Effector CD4-positive, alpha-beta T cell (primary cell): ENCODE results near the gene CYP3A4.
"Not testable (repeated sequence)": the region's sequence is repeated elsewhere in the genome, so short reads cannot be mapped to it uniquely, and the experiment has no call there.

Experiments used
- DNase-seq: peaks from one replicate; pipeline ENCODE4 v3.0.0-alpha.2; 2020

CYP3A4 gene

DNA sequence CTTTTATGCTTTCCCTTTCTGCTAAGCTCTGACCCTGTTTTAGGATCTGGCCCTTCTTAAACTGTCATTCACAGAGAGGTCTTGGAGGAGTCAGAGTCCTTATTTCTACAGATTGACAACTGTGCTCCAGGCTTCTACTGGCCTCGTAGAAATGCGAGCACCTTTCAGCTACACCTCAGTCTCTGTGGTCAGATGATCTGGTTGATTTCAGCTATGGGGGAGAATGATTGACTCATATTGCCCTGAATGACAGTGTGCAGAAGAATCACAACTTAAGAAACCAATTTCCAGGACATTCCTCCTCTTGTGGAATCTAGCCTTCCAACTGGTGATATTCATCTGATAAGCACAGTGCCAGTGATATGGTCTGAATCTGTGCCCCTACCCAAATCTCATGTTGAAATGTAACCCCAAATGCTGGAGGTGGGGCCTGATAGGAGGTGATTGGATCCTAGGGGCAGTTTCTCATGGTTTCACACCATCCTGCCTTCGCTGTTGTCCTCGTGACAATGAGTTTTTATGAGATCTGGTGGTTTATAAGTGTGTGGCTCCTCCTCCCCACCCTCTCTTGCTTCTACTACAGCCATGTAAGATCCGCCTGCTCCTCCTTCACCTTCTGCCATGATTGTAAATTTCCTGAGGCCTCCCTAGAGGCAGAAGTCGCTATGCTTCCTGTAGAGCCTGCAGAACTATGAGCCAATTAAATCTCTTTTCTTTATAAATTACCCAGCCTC is 35.0 kb downstream of the CYP3A4 start:
- no peak for DNase-seq

DNA sequence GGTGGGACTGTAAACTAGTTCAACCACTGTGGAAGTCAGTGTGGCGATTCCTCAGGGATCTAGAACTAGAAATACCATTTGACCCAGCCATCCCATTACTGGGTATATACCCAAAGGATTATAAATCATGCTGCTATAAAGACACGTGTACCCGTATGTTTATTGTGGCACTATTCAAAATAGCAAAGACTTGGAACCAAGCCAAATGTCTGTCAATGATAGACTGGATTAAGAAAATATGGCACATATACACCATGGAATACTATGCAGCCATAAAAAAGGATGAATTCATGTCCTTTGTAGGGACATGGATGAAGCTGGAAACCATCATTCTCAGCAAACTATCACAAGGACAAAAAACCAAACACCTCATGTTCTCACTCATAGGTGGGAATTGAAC is 37.1 kb downstream of the CYP3A4 start:
- not testable (repeated sequence) for DNase-seq

DNA sequence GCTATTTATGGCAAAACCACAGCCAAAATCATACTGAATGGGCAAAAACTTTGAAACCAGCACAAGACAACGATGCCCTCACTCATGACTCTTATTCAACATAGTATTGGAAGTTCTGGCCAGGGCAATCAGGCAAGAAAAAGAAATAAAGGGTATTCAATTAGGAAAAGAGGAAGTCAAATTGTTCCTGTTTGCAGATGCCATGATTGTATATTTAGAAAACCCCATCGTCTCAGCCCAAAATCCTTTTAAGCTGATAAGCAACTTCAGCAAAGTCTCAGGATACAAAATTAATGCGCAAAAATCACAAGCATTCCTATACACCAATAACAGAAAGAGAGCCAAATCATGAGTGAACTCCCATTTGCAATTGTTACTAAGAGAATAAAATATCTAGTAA is 38.6 kb downstream of the CYP3A4 start:
- not testable (repeated sequence) for DNase-seq

GRCh38 chr7:99742737-99743394 is 41.1 kb downstream of the CYP3A4 start:
- DNase-seq = no peak

DNA sequence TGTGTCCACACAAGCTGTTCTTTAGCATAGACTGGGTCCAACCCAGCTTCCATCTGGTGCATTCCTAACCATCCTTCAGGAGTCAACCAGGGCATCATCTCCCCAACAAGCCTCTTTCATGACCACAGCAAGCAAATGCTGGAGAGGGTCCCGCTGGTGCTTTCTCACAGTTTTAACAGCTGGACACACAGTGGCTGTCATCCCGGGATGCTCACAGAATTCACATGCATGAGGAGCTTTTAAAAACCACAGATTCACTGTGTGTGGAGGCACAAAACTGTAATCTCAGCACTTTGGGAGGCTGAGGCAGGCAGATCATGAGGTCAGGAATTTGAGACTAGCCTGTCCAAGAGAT is 42.6 kb downstream of the CYP3A4 start:
- DNase-seq = no peak

DNA sequence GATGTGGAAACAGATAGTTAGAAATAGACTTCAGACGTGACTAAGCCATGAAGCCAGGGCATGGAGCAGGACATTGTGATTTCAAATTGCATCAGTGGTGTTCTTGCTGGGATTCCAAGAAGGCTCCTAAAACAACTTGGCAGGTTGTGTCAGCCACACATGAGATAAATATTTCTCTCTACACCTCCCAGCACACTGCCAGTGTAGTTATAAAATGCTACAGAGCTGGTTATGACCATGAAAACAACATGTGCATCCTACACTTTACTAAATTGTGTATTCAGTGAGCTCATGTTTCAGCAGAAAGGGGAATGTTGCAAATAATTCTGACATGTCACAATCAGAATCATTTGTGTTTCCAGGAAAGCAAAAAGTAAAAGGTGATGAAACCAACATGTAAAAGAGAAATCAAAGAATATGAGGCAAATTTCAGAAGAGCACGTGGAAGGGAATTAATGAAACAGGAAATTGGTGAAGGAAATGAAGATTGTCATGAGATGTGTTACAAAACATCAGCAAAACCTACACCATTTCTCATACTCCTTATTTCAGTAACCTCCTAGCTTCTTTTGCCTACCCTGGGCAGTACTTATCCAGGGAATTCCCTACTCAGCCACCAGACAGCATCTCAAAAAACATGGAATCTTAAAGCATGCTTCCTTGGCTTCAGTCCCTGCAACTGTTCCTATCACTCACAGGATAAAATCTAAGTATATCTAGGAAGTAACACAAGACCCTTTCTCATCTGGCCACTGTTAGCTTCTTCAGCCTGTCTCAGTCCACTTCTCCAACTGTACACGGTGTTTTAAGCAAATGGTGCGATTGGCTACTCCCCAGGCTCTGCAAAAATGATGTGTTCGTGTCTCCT is 43.2 kb downstream of the CYP3A4 start:
- no peak for DNase-seq

GRCh38 chr7:99739699-99740572 is 44.0 kb downstream of the CYP3A4 start:
- DNase-seq = no peak

DNA sequence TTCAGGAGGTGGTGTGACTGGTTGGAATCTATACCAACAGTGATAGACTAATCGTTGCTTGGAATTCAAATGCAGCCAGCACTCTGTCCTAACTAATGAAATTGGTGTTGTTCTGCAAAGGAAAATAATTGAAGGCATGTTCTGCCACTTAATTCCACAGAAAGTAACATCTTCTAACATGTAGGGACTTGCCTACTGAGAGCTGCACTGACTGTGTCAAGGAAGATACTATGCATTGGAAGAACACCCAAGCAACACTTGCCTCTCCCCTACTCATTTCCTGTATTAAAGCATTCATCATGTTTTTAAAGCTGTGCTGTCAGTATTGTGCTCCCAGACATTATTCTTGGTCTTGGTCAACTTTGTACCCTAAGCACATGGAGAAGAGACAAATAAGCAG is 46.3 kb downstream of the CYP3A4 start:
- DNase-seq = no peak

GRCh38 chr7:99736667-99737066 is 47.3 kb downstream of the CYP3A4 start:
- DNase-seq = not testable (repeated sequence)

DNA sequence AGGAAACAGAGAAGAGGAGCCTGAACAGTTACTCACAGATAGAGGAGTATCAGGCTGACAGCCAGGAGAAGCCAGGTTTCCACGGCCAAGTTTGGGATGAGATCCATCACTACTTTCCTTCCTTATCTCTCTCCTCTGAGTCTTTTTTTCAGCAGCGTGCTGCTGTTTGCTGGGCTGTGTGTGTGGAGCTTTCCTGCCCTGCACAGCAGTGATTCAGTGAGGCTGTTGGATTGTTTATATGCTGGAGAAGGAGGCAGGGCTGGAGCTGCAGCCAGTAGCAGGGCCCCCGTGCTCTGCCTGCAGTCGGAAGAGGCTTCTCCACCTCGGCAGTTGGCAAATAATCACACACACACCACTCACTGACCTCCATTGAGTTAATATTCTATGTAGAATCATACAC is 49.0 kb downstream of the CYP3A4 start, which contains the start of gene CYP3A7:
TSS of gene CYP3A7 (minus strand) at position 210 of the 400 bp plus-strand sequence. CDS start at position 107, 103 bp downstream.
- no peak for DNase-seq

- DNase-seq = no peak
These were observed 50.5 kb downstream of the CYP3A4 start for GRCh38 chr7:99733448-99733847.

GRCh38 chr7:99733003-99733402 is 51.0 kb downstream of the CYP3A4 start:
- DNase-seq = no peak

DNA sequence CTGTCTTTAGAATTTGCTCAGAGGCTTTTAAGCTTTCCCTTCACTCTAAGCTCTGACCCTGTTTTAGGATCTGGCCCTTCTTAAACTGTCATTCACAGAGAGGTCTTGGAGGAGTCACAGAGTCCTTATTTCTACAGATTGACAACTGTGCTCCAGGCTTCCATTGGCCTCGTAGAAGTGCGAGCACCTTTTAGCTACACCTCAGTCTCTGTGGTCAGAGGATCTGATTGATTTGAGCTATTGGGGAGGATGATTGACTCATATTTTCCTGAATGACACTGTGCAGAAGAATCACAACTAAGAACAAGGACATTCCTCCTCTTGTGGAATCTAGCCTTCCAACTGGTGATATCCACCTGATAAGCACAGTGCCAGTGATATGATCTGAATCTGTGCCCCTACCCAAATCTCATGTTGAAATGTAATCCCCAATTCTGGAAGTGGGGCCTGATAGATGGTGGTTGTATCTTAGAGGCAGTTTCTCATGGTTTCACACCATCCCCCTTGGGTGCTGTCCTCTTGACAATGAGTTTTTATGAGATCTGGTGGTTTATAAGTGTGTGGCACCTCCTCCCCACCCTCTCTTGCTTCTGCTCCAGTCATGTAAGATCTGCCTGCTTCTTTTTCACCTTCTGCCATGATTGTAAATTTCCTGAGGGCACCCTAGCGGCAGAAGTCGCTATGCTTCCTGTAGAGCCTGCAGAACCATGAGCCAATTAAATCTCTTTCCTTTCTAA is 52.2 kb downstream of the CYP3A4 start:
- DNase-seq = no peak

- no peak for DNase-seq
These were observed 53.0 kb downstream of the CYP3A4 start for GRCh38 chr7:99730992-99731391.

DNA sequence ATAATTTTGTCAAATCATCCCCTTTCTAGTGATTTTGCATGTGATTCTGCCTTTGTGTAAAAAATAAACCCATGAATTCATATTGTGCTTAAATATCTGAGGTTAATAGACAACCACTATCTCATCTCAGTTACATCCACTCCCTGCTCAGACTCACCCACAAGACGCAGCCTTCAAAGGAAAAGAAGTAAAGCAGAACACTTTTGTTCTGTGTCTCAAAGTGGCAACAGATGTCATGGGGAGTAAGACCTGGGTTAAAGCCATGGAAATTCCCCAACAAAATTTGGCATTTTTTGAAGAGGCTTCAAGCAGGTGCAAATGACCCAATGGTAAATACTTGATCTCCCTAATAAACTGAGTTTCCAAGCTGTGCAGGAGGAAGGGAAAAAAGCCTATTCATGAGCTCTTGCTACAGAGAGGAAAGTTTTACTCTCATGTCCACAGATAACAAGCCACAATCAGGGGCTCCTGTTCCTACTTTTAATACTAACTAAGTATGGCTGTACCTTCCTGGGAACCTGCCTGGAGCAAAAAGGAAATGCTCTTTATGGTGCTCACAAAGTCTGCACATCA is 53.7 kb downstream of the CYP3A4 start:
- DNase-seq = no peak

DNA sequence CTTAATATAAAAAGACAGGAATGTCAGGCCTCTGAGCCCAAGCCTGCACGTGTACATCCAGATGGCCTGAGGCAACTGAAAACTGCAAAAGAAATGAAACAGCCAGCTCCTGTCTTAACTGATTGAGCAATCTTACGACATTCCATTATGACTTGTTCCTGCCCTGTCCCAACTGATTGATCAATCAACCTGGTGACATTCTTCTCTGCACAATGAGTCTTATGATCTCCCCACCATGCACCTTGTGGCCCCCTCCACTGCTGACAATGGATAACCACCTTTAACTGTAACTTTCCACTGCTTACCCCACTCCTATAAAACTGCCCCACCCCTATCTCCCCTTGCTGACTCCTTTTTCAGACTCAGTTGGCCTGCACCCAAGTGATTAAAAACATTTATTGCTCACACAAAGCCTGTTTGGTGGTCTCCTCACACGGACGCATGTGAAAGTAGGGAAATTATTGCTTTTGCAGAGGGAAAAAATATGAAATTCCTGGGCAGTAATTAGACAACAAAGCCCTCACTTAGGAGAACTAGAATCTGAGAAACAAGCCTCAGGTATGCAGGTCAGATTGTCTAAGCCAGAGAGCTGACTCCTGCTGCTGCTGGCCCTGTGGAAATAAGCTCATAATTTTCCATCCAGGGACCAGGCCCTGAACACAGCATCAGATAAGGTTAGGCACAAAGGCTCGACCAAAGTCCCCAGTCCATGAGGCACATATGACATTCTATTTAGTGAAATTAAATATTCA is 54.3 kb downstream of the CYP3A4 start:
- no peak for DNase-seq

DNA sequence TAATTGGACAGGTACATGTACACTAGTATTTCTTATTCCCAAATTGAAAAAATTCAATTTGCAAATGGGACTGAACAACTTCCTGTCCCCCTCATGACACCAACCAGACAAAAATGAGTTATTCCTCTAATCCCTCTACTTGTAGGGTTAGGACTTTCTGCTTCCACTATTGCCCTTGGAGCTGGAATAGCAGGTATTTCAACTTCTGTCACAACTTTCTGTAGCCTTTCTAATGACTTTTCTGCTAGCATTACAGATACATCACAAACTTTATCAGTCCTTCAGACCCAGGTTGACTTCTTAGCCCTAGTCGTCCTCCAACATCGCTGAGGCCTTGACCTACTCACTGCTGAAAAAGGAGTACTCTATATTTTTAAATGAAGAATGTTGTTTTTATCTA is 55.4 kb downstream of the CYP3A4 start:
- DNase-seq = no peak

DNA sequence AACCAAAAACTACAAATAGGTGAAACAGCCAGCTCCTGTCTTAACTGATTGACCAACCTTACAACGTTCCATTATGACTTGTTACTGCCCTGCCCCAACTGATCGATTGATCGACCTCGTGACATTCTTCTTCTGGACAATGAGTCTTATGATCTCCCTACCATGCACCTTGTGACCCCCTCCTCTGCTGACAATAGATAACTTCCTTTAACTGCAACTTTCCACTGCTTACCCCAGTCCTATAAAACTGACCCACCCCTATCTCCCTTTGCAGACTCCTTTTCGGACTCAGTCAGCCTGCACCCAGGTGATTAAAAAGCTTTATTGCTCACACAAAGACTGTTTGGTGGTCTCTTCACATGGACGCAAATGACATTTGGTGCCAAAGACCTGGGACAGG is 60.8 kb downstream of the CYP3A4 start:
- not testable (repeated sequence) for DNase-seq

DNA sequence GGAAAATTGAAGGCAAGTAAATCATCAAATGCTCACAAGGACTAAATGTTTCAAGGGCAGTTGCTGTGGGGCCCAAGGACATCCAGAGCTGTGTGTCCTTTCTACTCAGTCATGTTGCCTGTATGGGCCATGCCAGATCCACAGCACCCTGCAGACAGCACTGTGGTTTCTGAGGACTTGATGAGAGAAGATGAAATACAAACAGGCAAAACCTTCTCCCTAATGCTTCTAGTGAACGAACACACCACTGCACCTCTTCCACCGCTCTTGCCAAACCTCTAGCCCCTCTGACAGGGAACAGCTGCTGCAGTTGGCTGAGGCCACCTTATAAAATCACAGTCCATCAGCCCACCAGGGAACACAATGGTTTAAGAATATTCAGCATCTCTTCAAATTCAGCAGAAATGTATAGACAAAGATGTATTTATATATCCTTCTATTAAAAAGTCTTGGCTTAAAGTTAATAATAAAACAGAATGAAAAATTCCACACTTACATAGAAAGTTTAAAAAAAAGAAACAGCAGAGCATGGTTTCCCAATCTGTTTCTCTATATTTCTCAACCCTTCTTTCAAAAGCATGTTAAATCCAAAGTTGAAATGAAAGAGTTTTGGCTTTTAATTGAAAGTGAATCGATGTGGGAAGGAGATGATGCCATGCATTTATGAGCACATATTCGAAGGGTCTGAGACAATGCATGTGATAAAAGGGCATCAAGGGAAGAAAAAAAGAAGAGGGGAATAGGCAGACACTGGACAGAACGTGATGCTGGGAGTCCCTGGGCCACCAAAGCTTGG is 63.0 kb downstream of the CYP3A4 start:
- no peak for DNase-seq
